ENCODE measurements around the gene UBR4.
"Not testable (repeated sequence)": the region's sequence is repeated elsewhere in the genome, so short reads cannot be mapped to it uniquely, and the experiment has no call there.

The UBR4 gene

GRCh38 chr1:19209990-19210771, at the start of gene UBR4:
Gene UBR4, minus strand, starts transcription at chr1:19210266. Its CDS starts 18 bp downstream, at chr1:19210248.
- Histone ChIP-seq H3K27ac (ENCODE audit: low read length) (peak within 1 kb of the TSS; percentile 94), H4K20me1 (ENCODE audit: insufficient read depth, low read length) (peaks cover 45% of the 10 kb centered on the region; the same call in 1 of the 2 replicates), H3K9ac (ENCODE audit: low read depth, low read length) (peak within 1 kb of the TSS; percentile 79), H3K9me3 (ENCODE audit: insufficient read depth, low read length, severe bottlenecking) (no peaks in the 10 kb centered on the region), H3K27me3 (ENCODE audit: insufficient read depth, low read length, poor library complexity) (no peaks in the 10 kb centered on the region), H3K79me2 (ENCODE audit: insufficient read depth, low read length) (peaks cover 99% of the 10 kb centered on the region), H2AFZ (ENCODE audit: low read depth, low read length) (peak within 1 kb of the TSS; percentile 94), H3K4me3 (ENCODE audit: low read depth in 1 of 2, low read length in 2 of 2) (peak within 1 kb of the TSS; percentile 84 to 88), H3K36me3 (ENCODE audit: insufficient read depth, low read length) (peaks cover 25% of the 10 kb centered on the region), H3K4me1 (ENCODE audit: insufficient read depth, low read length) (peaks cover 66% of the 10 kb centered on the region), H3K4me2 (ENCODE audit: insufficient read depth, low read length) (peak within 1 kb of the TSS; percentile 85)
- peak; percentile 96 for DNase-seq
- no peak for TF ChIP-seq EZH2 (IDR thresholded peaks at IDR 0.05; ENCODE audit: borderline replicate concordance, low read depth, low read length, severe bottlenecking)
- TF ChIP-seq CTCF (IDR thresholded peaks at IDR 0.05; ENCODE audit: borderline replicate concordance, extremely low read depth, low read length, poor library complexity, severe bottlenecking): no peak
- peak; percentile 91 for ATAC-seq (ENCODE audit: insufficient read depth, low read depth)

GRCh38 chr1:19258353-19258752, 48.3 kb upstream of the UBR4 start:
- peaks cover 13% of the 10 kb centered on the region for H3K4me1 ChIP-seq (ENCODE audit: insufficient read depth, low read length)
- H3K27ac ChIP-seq (ENCODE audit: low read length): no peak overlapping the region
- no peaks in the 10 kb centered on the region for H3K27me3 ChIP-seq (ENCODE audit: insufficient read depth, low read length, poor library complexity)
- peaks cover 60% of the 10 kb centered on the region for H4K20me1 ChIP-seq (ENCODE audit: insufficient read depth, low read length)
- TF ChIP-seq EZH2 (IDR thresholded peaks at IDR 0.05; ENCODE audit: borderline replicate concordance, low read depth, low read length, severe bottlenecking) (no peak), CTCF (IDR thresholded peaks at IDR 0.05; ENCODE audit: borderline replicate concordance, extremely low read depth, low read length, poor library complexity, severe bottlenecking) (no peak)
- H3K4me2 ChIP-seq (ENCODE audit: insufficient read depth, low read length): no peak overlapping the region
- no peak overlapping the region for H3K9ac ChIP-seq (ENCODE audit: low read depth, low read length)
- DNase-seq (no peak), ATAC-seq (ENCODE audit: insufficient read depth, low read depth) (no peak)
- no peaks in the 10 kb centered on the region for H3K9me3 ChIP-seq (ENCODE audit: insufficient read depth, low read length, severe bottlenecking)
- no peak overlapping the region for H3K4me3 ChIP-seq (ENCODE audit: low read depth in 1 of 2, low read length in 2 of 2)
- H2AFZ ChIP-seq (ENCODE audit: low read depth, low read length): no peak overlapping the region
- peaks cover 30% of the 10 kb centered on the region for H3K79me2 ChIP-seq (ENCODE audit: insufficient read depth, low read length)
- H3K36me3 ChIP-seq (ENCODE audit: insufficient read depth, low read length): peaks cover 61% of the 10 kb centered on the region

GRCh38 chr1:19257178-19257914, 47.3 kb upstream of the UBR4 start:
- no peak overlapping the region for H3K4me3 ChIP-seq (ENCODE audit: low read depth in 1 of 2, low read length in 2 of 2)
- H2AFZ ChIP-seq (ENCODE audit: low read depth, low read length): no peak overlapping the region
- TF ChIP-seq CTCF (IDR thresholded peaks at IDR 0.05; ENCODE audit: borderline replicate concordance, extremely low read depth, low read length, poor library complexity, severe bottlenecking): no peak
- TF ChIP-seq EZH2 (IDR thresholded peaks at IDR 0.05; ENCODE audit: borderline replicate concordance, low read depth, low read length, severe bottlenecking): no peak
- DNase-seq (no peak), ATAC-seq (ENCODE audit: insufficient read depth, low read depth) (no peak)
- no peaks in the 10 kb centered on the region for H3K27me3 ChIP-seq (ENCODE audit: insufficient read depth, low read length, poor library complexity)
- H3K9me3 ChIP-seq (ENCODE audit: insufficient read depth, low read length, severe bottlenecking): no peaks in the 10 kb centered on the region
- H3K27ac ChIP-seq (ENCODE audit: low read length): no peak overlapping the region
- H3K79me2 ChIP-seq (ENCODE audit: insufficient read depth, low read length): peaks cover 40% of the 10 kb centered on the region
- H3K4me1 ChIP-seq (ENCODE audit: insufficient read depth, low read length): peaks cover 22% of the 10 kb centered on the region
- no peak overlapping the region for H3K4me2 ChIP-seq (ENCODE audit: insufficient read depth, low read length)
- no peak overlapping the region for H3K9ac ChIP-seq (ENCODE audit: low read depth, low read length)
- peaks cover 61% of the 10 kb centered on the region for H3K36me3 ChIP-seq (ENCODE audit: insufficient read depth, low read length)
- H4K20me1 ChIP-seq (ENCODE audit: insufficient read depth, low read length): peaks cover 68% of the 10 kb centered on the region

GRCh38 chr1:19256301-19256700, 46.2 kb upstream of the UBR4 start:
- not testable (repeated sequence) for H3K9ac ChIP-seq (ENCODE audit: low read depth, low read length); DNase-seq; H3K27ac ChIP-seq (ENCODE audit: low read length); H3K4me3 ChIP-seq (ENCODE audit: low read depth in 1 of 2, low read length in 2 of 2); H3K4me2 ChIP-seq (ENCODE audit: insufficient read depth, low read length); ATAC-seq (ENCODE audit: insufficient read depth, low read depth); H2AFZ ChIP-seq (ENCODE audit: low read depth, low read length); H3K9me3 ChIP-seq (ENCODE audit: insufficient read depth, low read length, severe bottlenecking); H3K27me3 ChIP-seq (ENCODE audit: insufficient read depth, low read length, poor library complexity)
- Histone ChIP-seq H3K36me3 (ENCODE audit: insufficient read depth, low read length) (peaks cover 64% of the 10 kb centered on the region), H3K79me2 (ENCODE audit: insufficient read depth, low read length) (peaks cover 50% of the 10 kb centered on the region), H4K20me1 (ENCODE audit: insufficient read depth, low read length) (peaks cover 72% of the 10 kb centered on the region), H3K4me1 (ENCODE audit: insufficient read depth, low read length) (peaks cover 22% of the 10 kb centered on the region)
